Ramos (cell line): ENCODE measurements around the gene ZNF680.
"Not testable (repeated sequence)": the region's sequence is repeated elsewhere in the genome, so short reads cannot be mapped to it uniquely, and the experiment has no call there.

Experiments used
- in situ Hi-C: fragments of 300-500 bp; cut with MboI; formaldehyde crosslinking; loops from one replicate; pipeline ENCODE4 v1.14.3; 2022; ENCODE audit warnings: low sequenced_read_pairs; ENCODE audit not compliant: unreplicated experiment

The ZNF680 gene

DNA sequence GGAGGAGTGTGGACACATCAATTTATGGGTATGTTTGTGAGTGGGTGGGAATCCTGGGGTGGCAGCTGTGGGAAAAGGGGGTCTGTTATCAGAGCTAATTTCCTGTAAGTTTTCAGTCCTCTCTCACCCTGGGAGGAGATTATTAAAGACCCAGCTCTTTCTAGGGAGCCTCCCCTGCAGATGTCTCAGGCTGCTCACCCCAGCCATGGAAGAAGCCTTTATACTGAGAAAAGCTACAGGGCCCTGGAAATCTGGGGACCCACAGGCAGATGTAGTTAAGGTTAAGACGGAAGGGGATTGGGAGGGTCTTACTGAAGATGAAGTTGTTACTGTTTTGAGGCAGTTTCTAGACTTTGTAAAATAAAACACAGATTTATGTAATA lies 4.6 kb downstream of the ZNF680 start:
- in situ Hi-C loops: no loop called here

DNA sequence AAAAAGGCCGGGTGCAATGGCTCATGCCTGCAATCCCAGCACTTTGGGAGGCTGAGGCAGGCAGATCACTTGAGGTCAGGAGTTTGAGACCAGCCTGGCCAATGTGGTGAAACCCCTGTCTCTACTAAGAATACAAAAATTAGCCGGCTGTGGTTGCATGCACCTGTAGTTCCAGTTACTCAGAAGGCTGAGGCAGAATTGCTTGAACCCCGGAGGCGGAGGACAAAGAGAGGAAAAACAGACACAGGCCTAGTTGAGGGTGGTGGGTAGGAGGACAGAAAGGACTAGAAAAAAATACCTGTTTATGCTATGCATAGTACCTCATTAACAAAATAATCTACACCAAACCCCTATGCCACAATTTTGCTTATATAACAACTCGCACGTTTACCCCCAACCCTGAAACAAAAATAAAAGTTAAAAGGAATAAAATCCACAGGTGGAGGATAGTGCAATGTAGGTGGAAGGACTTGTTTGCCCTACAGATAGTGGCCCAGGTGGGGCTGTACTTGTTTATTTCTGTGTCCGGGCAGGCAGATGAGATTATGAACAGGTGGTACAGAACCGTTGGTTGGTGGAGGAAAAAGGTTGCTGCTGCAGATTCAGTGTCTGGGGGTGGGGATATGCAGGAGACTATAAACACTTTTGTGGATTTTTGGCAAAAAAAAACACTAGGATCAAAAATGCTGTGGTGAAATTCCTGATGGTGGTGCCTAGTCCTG lies 5.1 kb downstream of the ZNF680 start:
- in situ Hi-C loops: no loop called here

DNA sequence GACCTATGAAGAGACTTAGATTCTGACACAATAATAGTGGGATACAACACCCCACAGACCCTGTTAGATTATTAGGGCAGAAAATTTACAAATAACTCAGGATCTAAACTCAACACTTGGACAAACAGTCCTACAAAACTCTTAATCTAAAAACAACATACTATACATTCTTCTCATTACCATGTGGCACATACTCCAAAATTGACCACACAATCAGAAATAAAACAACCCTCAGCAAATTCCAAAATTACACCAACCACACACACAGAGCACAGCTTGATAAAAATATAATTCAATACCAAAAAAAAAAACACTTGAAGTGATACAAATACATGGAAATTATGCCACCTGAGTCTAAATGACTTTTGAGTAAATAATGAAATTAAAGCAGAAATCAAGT lies 7.8 kb downstream of the ZNF680 start:
- in situ Hi-C loops: no loop called here

GRCh38 chr7:64554188-64554587 lies 8.7 kb downstream of the ZNF680 start:
- in situ Hi-C loops: not testable (repeated sequence)

DNA sequence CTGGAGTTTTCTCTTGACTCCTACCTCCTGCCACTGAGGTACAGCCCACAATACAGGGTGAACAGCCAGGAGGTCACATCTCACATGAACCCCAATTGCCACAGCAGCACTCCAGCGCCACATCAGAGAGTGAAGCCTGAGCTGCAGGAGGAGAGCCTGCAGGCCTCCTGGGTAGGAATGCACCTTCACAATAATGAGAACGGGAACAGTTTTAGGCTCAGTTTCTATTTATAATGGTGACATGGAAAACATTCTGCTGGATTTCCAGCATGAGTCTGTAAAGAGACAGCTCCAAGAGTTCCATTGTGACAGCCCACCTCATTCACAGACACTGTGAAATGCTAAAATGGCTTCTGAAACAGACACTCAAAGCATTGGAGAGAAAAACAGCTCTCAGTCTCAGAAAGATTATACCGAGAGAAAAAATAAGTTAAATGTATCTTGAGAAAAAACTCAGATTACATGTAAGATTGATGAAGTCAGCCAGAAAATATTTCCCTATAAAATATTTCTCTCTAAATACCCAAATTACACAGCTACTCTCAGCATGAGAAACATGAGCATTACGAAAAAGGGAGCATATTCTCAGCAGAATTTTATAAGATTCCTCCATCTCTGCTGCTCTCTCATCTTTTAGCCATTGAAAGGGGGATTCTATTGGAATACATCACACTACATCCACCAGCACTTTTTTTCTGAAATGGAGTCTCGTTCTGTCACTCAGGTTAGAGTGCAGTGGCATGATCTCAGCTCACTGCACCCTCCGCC lies 11.3 kb downstream of the ZNF680 start:
- in situ Hi-C loops: no loop called here

GRCh38 chr7:64544010-64544409 lies 18.9 kb downstream of the ZNF680 start:
- in situ Hi-C loops: no loop called here

DNA sequence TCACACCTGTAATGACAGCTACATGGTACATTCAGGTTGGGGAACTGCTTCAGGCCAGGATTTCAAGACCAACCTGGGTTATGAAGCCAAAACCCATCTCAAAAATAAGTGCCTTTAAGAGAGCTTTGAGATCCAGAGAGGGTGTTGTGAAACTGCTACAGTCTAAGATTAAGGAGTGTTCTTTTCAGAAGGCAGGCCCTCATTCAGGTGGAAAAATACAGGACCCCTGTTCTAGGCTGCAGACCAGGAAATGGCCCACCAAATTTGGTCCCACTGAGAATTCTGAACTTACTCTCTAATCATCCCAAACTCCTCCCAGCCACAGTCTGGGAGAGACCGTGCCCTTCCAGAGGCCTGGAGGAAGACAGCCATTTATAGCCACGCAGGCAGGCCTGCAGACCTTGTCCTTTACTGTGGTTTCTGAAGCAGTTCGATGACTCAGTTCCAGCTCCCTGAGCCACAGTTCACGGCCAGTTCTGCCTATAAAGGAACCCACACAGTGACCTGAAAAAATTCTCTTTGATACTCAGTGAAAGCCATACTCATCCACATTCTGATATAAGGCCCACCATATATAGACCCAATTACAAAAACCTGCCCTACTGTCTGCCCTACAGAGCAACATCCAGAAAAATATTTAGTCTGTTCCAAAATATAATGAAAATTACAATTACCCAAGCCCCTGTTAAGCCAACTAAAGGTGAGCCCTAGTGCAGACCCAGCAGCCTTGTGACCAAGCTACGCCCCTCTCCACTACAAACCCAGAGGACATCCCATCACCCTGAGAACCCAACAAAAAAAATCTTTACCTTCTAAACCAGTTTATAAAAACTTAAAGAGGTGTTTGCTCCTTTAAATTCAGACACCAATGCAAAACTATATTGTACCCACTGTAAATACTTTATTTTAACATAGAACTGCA lies 21.2 kb downstream of the ZNF680 start:
- in situ Hi-C loops: no loop called here

GRCh38 chr7:64533756-64534155 lies 29.1 kb downstream of the ZNF680 start:
- in situ Hi-C loops: no loop called here

DNA sequence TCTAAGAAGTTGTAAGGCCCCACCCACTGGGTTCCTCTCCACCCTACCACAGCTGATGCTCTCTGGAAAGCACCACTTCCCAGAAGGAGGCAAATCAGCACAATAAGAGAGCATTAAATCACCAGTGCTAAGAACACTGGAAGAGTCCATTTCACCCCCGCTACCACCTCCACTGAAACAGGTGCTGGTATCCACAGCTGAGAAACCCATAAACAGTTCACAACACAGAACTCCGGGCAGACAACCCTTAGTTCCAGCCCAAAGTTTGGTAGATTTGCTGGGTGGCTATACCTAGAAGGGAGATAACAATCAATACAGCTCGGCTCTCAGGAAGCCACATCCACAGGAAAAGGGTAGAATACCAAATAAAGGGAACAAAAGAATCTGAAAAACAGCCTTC lies 34.1 kb downstream of the ZNF680 start:
- in situ Hi-C loops: no loop called here

DNA sequence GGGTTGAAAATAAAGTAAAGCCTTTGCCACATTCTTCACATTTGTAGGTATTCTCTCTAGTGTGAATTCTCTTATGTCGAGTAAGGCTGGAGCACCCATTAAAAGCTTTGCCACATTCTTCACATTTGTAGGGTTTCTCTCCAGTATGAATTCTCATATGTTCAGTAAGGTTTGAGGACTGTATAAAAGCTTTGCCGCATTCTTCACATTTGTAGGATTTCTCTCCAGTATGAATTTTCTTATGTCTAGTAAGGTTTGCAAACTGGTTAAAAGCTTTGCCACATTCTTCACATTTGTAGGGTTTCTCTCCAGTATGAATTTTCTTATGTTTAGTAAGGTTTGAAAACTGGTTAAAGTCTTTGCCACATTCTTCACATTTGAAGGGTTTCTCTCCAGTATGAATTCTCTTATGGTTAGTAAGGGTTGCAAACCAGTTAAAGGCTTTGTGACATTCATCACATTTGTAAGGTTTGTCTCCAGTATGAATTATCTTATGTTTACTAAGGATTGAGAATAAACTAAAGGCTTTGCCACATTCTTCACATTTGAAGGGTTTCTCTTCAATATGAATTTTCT lies 41.4 kb downstream of the ZNF680 start:
- in situ Hi-C loops: no loop called here

DNA sequence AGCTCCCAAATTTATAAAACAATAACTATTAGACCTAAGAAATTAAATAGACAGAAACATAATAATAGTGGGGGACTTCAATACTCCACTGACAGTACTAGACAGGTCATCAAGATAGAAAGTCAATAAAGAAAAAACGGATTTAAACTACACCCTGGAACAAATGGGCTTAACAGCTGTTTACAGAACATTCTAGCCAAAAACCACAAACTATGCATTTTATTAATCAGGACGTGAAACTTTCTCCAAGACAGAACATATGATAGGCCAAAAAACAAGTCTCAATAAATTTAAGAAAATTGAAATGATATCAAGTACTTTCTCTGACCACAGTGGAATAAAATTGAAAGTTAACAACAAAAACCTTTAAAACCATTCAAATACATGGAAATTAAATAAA lies 46.4 kb downstream of the ZNF680 start:
- in situ Hi-C loops: no loop called here

DNA sequence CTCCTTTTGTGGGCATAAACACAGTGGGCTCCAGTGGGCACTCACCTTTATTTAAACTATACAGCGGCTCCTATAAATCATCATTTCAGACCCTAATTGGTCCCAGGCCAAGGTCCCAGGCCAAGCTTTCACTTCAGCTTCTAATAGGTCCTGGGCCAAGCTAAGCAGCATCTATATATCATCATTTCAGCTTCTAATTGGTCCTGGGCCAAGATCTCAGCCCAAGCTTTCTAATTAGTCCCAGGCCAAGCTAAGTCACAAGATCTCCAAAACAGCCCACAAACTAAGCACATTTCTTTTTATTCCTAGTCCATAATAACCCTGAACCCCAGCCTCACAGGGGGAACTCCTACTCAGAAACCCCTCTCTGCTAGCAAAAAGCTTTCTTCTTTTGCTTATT lies 47.1 kb downstream of the ZNF680 start:
- in situ Hi-C loops: no loop called here

GRCh38 chr7:64515330-64515729 lies 47.5 kb downstream of the ZNF680 start:
- in situ Hi-C loops: no loop called here

GRCh38 chr7:64509583-64509982 lies 53.3 kb downstream of the ZNF680 start:
- in situ Hi-C loops: no loop called here

- in situ Hi-C loops: no loop called here
These were observed 58.2 kb downstream of the ZNF680 start for GRCh38 chr7:64504581-64505120.

DNA sequence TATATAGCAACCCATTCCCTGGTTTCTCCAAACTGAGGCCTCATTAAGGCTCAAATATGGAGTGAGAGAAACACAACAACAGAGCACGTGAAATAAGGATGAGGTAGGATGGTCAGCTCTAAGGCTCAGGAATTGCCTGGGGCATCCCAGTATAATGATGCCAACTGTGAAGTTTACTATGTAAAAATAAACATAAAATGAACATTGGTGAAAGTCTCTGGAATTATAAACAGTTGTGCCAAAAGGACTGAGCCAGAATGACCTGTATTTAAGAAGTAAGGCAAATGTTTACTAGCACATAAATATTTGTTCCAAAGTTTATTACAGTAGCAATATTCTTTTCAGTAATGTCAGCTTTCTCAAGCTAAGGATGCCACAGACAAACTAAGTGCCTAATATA lies 64.6 kb downstream of the ZNF680 start:
- in situ Hi-C loops: no loop called here

DNA sequence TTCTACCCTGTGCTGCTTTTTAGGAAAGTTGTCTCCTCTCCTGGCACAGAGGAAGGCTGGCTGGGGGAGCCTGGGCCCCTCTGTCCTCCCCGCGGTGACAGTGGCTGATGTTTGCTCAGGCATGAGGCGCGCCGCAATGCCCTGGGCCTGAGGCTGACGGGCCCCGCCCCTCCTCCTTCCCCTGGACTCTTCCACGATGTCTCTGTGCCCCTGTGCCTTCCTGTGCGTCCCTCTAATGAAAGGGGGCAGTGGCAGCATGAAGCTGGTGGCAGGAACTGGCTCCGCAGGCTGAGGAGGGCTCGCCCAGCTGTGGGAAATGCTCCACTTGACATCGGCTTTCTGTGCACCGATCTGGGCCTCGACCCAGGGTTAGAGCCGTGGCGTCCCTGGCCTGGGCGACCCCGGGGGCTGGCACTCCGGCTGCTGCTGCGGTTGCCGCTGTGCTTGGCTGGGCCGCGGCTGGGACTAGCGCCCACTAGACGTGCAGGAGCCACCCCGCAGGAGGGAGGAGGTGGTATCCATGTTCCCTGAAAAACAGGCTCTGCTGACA lies 67.9 kb downstream of the ZNF680 start:
- in situ Hi-C loops: no loop called here

GRCh38 chr7:64485623-64486022 lies 77.2 kb downstream of the ZNF680 start:
- in situ Hi-C loops: no loop called here
